ENCODE measurements around the gene TXNDC12.

GRCh38 chr1:51997974-51998382 is 57.0 kb downstream of the TXNDC12 start:
- TF ChIP-seq CTCF (IDR thresholded peaks at IDR 0.05) = no peak
- no peak for TF ChIP-seq POLR2AphosphoS5 (IDR thresholded peaks at IDR 0.05)
